ENCODE data around the gene CLK4.
"Not testable (repeated sequence)": the region's sequence is repeated elsewhere in the genome, so short reads cannot be mapped to it uniquely, and the experiment has no call there.

GRCh38 chr5:178585421-178585820 is 41.4 kb downstream of the CLK4 start:
- TF ChIP-seq CTCF, POLR2A (IDR thresholded peaks at IDR 0.05): not testable (repeated sequence)
